SW 1271 (cell line): ENCODE data around the gene ACOT7.
"Not testable (repeated sequence)": the region's sequence is repeated elsewhere in the genome, so short reads cannot be mapped to it uniquely, and the experiment has no call there.

Experiments used
- DNase-seq, 2 experiments: peaks; one replicate each; lab custom pipeline; 2025; lab: John Stamatoyannopoulos, UW

Gene ACOT7

GRCh38 chr1:6233376-6233775 lies 160.2 kb downstream of the ACOT7 start:
- no peak for DNase-seq

- DNase-seq = no peak
These were observed 167.9 kb downstream of the ACOT7 start for GRCh38 chr1:6225651-6226050.

DNA sequence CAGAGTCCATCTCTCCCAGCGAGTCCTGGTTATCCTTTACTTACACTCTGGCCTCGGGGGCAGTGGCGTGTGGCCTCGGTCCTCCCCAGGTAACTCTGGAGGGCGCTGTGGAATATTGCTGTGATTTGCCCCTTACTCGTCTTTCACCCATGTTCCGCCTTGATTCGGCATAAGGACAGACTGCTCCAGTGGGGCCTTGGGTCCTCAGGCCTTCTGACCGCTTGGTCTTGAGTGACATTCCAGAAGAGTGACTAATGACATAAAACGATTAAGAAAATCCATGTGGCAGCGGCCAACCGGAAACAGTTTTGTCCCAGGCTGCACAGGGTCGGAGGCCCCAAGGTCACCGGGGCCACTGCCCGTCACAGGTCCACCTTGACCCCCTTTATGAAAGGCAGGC lies 168.8 kb downstream of the ACOT7 start:
- no peak for DNase-seq

GRCh38 chr1:6223617-6224016 lies 169.9 kb downstream of the ACOT7 start:
- no peak for DNase-seq

- DNase-seq = no peak
These were observed 170.9 kb downstream of the ACOT7 start for GRCh38 chr1:6222636-6223035.

- DNase-seq = no peak
These were observed 172.3 kb downstream of the ACOT7 start for GRCh38 chr1:6221210-6221784.

- no peak for DNase-seq
These were observed 173.3 kb downstream of the ACOT7 start for GRCh38 chr1:6220236-6220635.

DNA sequence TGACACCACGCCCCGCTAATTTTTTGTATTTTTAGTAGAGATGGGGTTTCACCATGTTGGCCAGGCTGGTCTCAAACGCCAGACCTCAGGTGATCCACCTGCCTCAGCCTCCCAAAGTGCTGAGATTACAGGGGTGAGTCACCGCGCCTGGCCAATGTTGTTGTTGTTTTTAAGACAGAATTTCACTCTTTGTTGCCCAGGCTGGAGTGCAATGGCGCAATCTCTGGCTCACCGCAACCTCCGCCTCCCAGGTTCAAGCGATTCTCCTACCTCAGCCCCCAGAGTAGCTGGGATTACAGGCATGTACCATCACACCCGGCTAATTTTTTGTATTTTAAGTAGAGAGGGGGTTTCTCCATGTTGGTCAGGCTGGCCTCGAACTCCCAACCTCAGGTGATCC lies 173.9 kb downstream of the ACOT7 start:
- DNase-seq = not testable (repeated sequence)

- DNase-seq = no peak
These were observed 175.0 kb downstream of the ACOT7 start for GRCh38 chr1:6218375-6219164.
